Lower lobe of right lung (tissue), 2 donors: Measurements from ENCODE around the gene SNX10. TPM values are rescaled to one million over a fixed set of nuclear protein-coding genes. Genes with fewer than 3 reads are reported as not detected.

Experiments used
- ATAC-seq, 2 donors: fragments of 200-7000 bp; cut with Tn5 transposase; one replicate each; pipeline ENCODE4 v1.9.1; 2020 to 2022; ENCODE audit warnings: mild to moderate bottlenecking in 2 of 2, moderate library complexity in 2 of 2
- DNase-seq: peaks from one replicate; pipeline ENCODE4 v3.0.0-alpha.2; 2020
- H3K27ac ChIP-seq: fragments of 200-600 bp; one replicate; pipeline ENCODE4 v1.8.0; 2022
- H3K27me3 ChIP-seq: fragments of 200-600 bp; one replicate; pipeline ENCODE4 v1.8.0; 2022; ENCODE audit warnings: low read depth
- H3K36me3 ChIP-seq: fragments of 200-600 bp; one replicate; pipeline ENCODE4 v1.8.0; 2022; ENCODE audit warnings: mild to moderate bottlenecking
- H3K4me1 ChIP-seq: fragments of 200-600 bp; one replicate; pipeline ENCODE4 v1.8.0; 2022
- H3K4me3 ChIP-seq: fragments of 200-600 bp; one replicate; pipeline ENCODE4 v1.8.0; 2022; ENCODE audit warnings: mild to moderate bottlenecking
- H3K9me3 ChIP-seq: fragments of 200-600 bp; one replicate; pipeline ENCODE4 v1.8.0; 2022
- intact Hi-C: fragments of 100-400 bp; cut with DNase I; formaldehyde crosslinking; loops from one replicate; pipeline ENCODE4 v1.11.0; 2022
- total RNA-seq: library from RNA; stranded (reverse); fragmentation: NEBNext Ultra II Directional; extraction: Animal tissue kit (Norgen Biotek cat#: 25700); gene quantifications from one replicate; pipeline ENCODE4 v1.2.1, GENCODE V29; 2021
- TF ChIP-seq, protein P1 (sequence below): fragments of 200-600 bp; IDR thresholded peaks from one replicate; pipeline ENCODE4 v1.8.0; 2022; ENCODE audit warnings: antibody characterized with exemption, mild to moderate bottlenecking
- donor health status: DM: no; HTN: yes; CAD: no; lungs with severe emphysema.

Gene SNX10
- total RNA-seq, 1 donor from 2014 or later = 85.1 TPM

DNA sequence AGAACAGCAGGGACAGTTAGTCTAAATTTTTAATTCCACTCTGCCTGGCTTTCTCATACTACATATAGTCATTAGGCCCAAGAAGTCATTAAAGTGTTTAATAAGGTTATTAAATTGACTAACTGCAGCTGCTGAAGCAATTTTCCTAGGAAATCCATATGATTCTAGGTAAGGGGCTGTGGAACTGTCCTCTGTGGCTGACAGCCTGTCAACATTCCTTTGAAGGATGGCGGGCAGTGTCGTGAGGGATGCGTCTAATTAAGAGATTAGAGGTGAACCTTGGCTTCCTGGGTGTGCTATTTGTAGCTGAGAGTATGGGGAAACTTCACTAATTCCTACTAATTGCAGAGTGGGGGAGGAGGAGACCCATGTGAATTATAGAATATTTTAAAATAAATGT, 64.6 kb downstream of the SNX10 start:
- DNase-seq (no peak), ATAC-seq (no peak)
- intact Hi-C loops = no loop called here

DNA sequence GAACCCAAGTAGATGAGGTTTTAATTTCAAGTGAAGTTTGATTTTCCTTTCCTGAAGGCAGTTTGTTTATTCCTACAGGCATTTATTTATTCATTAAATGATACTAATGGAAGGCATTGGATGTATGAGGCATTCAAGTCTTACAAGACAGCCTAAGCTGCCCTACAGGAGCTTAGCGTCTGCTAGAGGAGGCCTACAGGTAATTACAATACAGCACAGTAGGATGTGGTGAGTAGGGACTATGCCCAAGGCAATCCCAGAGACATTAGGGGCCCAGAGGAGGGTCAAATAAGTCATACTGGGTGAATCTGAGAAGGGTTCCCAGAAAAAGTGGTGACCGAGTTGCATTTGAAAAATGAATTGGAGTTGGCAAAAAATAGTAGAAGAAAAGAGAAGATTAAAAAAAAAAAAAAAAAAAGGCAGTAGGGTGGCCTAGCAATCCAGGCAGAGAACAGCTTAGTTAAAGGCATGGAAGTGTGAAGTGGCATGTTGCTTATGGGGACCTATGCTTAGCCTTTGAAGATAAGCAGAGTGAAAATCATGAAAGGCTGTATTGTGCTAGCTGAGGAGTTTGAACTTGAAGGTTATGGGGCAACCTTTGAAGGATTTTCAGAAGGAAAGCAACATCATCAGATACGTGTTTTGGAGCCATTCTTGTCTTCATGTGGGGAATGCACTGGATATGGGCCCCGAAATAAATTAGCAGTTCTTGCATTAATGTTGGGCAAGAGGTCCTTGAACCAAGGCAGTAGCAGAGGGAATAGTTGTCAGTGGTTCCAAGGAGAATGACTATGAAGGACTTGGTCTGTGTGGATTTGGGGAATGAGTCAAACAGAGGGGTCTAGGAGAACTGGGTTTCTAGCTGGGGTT, 65.5 kb downstream of the SNX10 start:
- H3K9me3 ChIP-seq = no peaks in the 10 kb centered on the region
- no peak overlapping the region for H3K4me3 ChIP-seq
- no peaks in the 10 kb centered on the region for H3K36me3 ChIP-seq
- no peaks in the 10 kb centered on the region for H3K4me1 ChIP-seq
- H3K27ac ChIP-seq = no peak overlapping the region
- intact Hi-C loops = no loop called here
- no peaks in the 10 kb centered on the region for H3K27me3 ChIP-seq
- no peak for DNase-seq
- TF ChIP-seq, protein P1, sequence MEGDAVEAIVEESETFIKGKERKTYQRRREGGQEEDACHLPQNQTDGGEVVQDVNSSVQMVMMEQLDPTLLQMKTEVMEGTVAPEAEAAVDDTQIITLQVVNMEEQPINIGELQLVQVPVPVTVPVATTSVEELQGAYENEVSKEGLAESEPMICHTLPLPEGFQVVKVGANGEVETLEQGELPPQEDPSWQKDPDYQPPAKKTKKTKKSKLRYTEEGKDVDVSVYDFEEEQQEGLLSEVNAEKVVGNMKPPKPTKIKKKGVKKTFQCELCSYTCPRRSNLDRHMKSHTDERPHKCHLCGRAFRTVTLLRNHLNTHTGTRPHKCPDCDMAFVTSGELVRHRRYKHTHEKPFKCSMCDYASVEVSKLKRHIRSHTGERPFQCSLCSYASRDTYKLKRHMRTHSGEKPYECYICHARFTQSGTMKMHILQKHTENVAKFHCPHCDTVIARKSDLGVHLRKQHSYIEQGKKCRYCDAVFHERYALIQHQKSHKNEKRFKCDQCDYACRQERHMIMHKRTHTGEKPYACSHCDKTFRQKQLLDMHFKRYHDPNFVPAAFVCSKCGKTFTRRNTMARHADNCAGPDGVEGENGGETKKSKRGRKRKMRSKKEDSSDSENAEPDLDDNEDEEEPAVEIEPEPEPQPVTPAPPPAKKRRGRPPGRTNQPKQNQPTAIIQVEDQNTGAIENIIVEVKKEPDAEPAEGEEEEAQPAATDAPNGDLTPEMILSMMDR = no peak
- no peak for ATAC-seq

More for the DNA sequence above, 64.6 kb downstream of the SNX10 start:
- TF ChIP-seq, protein P1 = no peak
- Histone ChIP-seq H3K27ac (no peak overlapping the region), H3K4me1 (no peaks in the 10 kb centered on the region), H3K9me3 (no peaks in the 10 kb centered on the region), H3K36me3 (no peaks in the 10 kb centered on the region), H3K27me3 (no peaks in the 10 kb centered on the region), H3K4me3 (no peak overlapping the region)

DNA sequence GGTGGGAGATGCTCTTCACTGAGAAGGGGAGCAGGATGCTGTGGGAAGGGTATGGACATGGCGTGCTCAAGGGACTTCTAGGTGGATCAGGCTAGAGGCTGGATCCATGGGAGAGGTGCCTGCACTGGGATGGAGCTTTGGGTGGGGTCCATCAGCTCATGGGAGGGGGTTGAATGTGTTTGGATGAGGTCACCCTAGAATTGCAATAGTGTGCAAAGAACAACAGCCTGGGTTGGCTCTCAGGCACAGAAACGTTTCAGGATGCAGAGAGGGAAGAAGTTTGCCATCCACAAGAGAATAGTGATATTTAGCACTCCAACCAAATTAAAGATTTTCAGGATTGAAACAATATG, 66.1 kb downstream of the SNX10 start:
- H3K4me3 ChIP-seq = no peak overlapping the region
- no peaks in the 10 kb centered on the region for H3K9me3 ChIP-seq
- no peaks in the 10 kb centered on the region for H3K27me3 ChIP-seq
- DNase-seq (no peak), ATAC-seq (no peak)
- no peaks in the 10 kb centered on the region for H3K36me3 ChIP-seq
- intact Hi-C loops = no loop called here
- H3K27ac ChIP-seq = no peak overlapping the region
- no peaks in the 10 kb centered on the region for H3K4me1 ChIP-seq
- TF ChIP-seq, protein P1 = no peak

GRCh38 chr7:26360650-26361049, 69.0 kb downstream of the SNX10 start:
- intact Hi-C loops = loop anchor here (5.0 kb wide), 1 partner anchor 273 kb away; no protein-coding TSS in a partner anchor
- no peaks in the 10 kb centered on the region for H3K9me3 ChIP-seq
- H3K27ac ChIP-seq = no peak overlapping the region
- H3K4me1 ChIP-seq = peaks cover 5% of the 10 kb centered on the region
- H3K4me3 ChIP-seq = no peak overlapping the region
- no peaks in the 10 kb centered on the region for H3K36me3 ChIP-seq
- ATAC-seq (peak in 1 of 2 donors; percentile 34), DNase-seq (no peak)
- TF ChIP-seq, protein P1 = no peak
- no peaks in the 10 kb centered on the region for H3K27me3 ChIP-seq

DNA sequence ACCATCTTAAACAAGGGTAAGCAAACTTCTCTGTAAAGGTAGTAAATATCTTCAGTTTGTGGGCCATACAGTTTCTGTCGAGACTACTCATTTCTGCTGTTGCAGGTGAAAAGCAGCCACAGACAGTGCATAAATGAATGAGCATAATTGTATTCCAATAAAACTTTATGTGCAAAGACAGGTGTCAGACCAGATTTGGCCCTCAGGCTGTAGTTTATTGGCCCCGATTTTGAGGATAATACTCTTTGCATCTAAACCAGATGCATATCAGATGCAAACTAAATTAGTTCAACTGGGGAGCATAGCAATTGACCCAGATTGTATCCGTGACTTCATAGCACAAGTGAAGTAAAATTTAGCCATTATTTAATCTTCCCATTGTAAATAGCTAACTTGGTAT, 70.0 kb downstream of the SNX10 start:
- intact Hi-C loops = loop anchor here (5.0 kb wide), 1 partner anchor 274 kb away; no protein-coding TSS in a partner anchor
- TF ChIP-seq, protein P1 = no peak
- Histone ChIP-seq H3K36me3 (no peaks in the 10 kb centered on the region), H3K4me1 (peaks cover 12% of the 10 kb centered on the region), H3K9me3 (no peaks in the 10 kb centered on the region), H3K4me3 (peak overlapping the region; percentile 9), H3K27me3 (no peaks in the 10 kb centered on the region), H3K27ac (no peak overlapping the region)
- ATAC-seq (no peak), DNase-seq (no peak)
